WTC11 (cell line): ENCODE data around the gene AK9.
A peak's percentile ranks its signal among the peaks of the same experiment; 100 is the strongest.

Experiments used
- ATF3 ChIP-seq: sonication (generic); formaldehyde crosslinking; conservative IDR thresholded peaks from 2 replicates; pipeline ENCODE4 v1.8.1; 2022; ENCODE audit warnings: mild to moderate bottlenecking, missing genetic modification reagents
- CTCF ChIP-seq: fragments of 200-600 bp; IDR thresholded peaks from 2 replicates; pipeline ENCODE4 v1.8.0; 2022; ENCODE audit warnings: antibody characterized with exemption
- MLX ChIP-seq: sonication (generic); formaldehyde crosslinking; IDR thresholded peaks from 2 replicates; pipeline ENCODE4 v1.8.1; 2023; ENCODE audit warnings: mild to moderate bottlenecking, missing genetic modification reagents, moderate library complexity
- MXD4 ChIP-seq: fragments of 250-450 bp; sonication (Bioruptor Pico); IDR thresholded peaks from 2 replicates; pipeline ENCODE4 v1.8.0; 2021; ENCODE audit warnings: mild to moderate bottlenecking, moderate library complexity, borderline replicate concordance
- SP1 ChIP-seq: sonication (generic); formaldehyde crosslinking; conservative IDR thresholded peaks from 2 replicates; pipeline ENCODE4 v1.8.1; 2022; ENCODE audit warnings: missing genetic modification reagents
- TCF7 ChIP-seq: sonication (generic); formaldehyde crosslinking; IDR thresholded peaks from 2 replicates; pipeline ENCODE4 v1.8.0; 2022; ENCODE audit warnings: mild to moderate bottlenecking, low read depth, missing genetic modification reagents, moderate library complexity
- ZNF121 ChIP-seq: sonication (generic); formaldehyde crosslinking; IDR thresholded peaks from 2 replicates; pipeline ENCODE4 v1.8.0; 2023; ENCODE audit warnings: missing genetic modification reagents

GRCh38 chr6:109513571-109514071, 177.4 kb downstream of the AK9 start:
- TF ChIP-seq CTCF (no peak), SP1 (CRISPR knock-in tag) (0 out of 2 replicates have a peak, but pooled peaks have one; percentile 23), MXD4 (CRISPR knock-in tag) (no peak), ATF3 (CRISPR knock-in tag) (no peak), MLX (CRISPR knock-in tag) (no peak), TCF7 (CRISPR knock-in tag) (no peak), ZNF121 (CRISPR knock-in tag) (no peak)
